DOHH2 (cell line): ENCODE data around the gene TLE3.
A peak's percentile ranks its signal among the peaks of the same experiment; 100 is the strongest.

Source experiments
- H3F3A ChIP-seq: fragments of 200-600 bp; sonication (generic), shearing (Covaris generic); 2 replicates; pipeline ENCODE4 v1.6.0; 2016; ENCODE audit warnings: antibody characterized with exemption, mild to moderate bottlenecking; ENCODE audit not compliant: control insufficient read depth, insufficient read depth
- H3K27ac ChIP-seq: fragments of 200-600 bp; sonication (generic); 2 replicates; pipeline ENCODE4 v1.5.1; 2014; ENCODE audit warnings: low read depth, mild to moderate bottlenecking, low read length, moderate library complexity
- H3K27me3 ChIP-seq: fragments of 200-600 bp; sonication (generic); 2 replicates; pipeline ENCODE4 v1.6.1; 2014; ENCODE audit warnings: mild to moderate bottlenecking, low read length, mixed read lengths; ENCODE audit not compliant: control insufficient read depth
- H3K36me3 ChIP-seq: fragments of 200-600 bp; sonication (generic); 2 replicates; pipeline ENCODE4 v1.6.1; 2014; ENCODE audit warnings: mild to moderate bottlenecking, low read length, moderate library complexity, mixed read lengths; ENCODE audit not compliant: control insufficient read depth
- H3K4me1 ChIP-seq: fragments of 200-600 bp; sonication (generic); 2 replicates; pipeline ENCODE4 v1.6.1; 2014; ENCODE audit warnings: mild to moderate bottlenecking, low read length, mixed read lengths; ENCODE audit not compliant: control insufficient read depth
- H3K4me2 ChIP-seq: fragments of 200-600 bp; sonication (generic); 2 replicates; pipeline ENCODE4 v1.6.0; 2014; ENCODE audit warnings: mild to moderate bottlenecking, low read length, moderate library complexity
- H3K4me3 ChIP-seq: fragments of 200-600 bp; sonication (generic); 2 replicates; pipeline ENCODE4 v1.5.1; 2014; ENCODE audit warnings: mild to moderate bottlenecking, low read length, mixed read lengths
- H3K79me2 ChIP-seq: fragments of 200-600 bp; sonication (generic); 2 replicates; pipeline ENCODE4 v1.6.1; 2014; ENCODE audit warnings: mild to moderate bottlenecking, low read length, mixed read lengths; ENCODE audit not compliant: control insufficient read depth
- H3K9me2 ChIP-seq: fragments of 200-600 bp; sonication (generic); replicated peaks from 2 replicates; pipeline ENCODE4 v1.6.1; 2014; ENCODE audit warnings: mild to moderate bottlenecking, low read length, mixed read lengths; ENCODE audit not compliant: control insufficient read depth
- H3K9me3 ChIP-seq: fragments of 200-600 bp; sonication (generic); 2 replicates; pipeline ENCODE4 v1.6.1; 2014; ENCODE audit warnings: antibody characterized with exemption, low read length, mixed read lengths; ENCODE audit not compliant: control insufficient read depth, insufficient read depth
- H4K20me1 ChIP-seq: fragments of 200-600 bp; sonication (generic); 2 replicates; pipeline ENCODE4 v1.6.0; 2014; ENCODE audit warnings: low read depth, mild to moderate bottlenecking, antibody characterized with exemption, low read length, moderate library complexity; ENCODE audit not compliant: control insufficient read depth, insufficient read depth
- EZH2phosphoT487 ChIP-seq: fragments of 200-600 bp; sonication (generic); IDR thresholded peaks from 2 replicates; pipeline ENCODE4 v1.6.1; 2017; ENCODE audit warnings: borderline replicate concordance, mild to moderate bottlenecking, antibody characterized with exemption, low read length, moderate library complexity, mixed read lengths
- TF ChIP-seq, protein P1 (sequence below): fragments of 200-600 bp; sonication (generic); IDR thresholded peaks from one replicate; pipeline ENCODE4 v1.5.1; 2014; ENCODE audit warnings: antibody characterized with exemption, mild to moderate bottlenecking, low read depth, low read length; ENCODE audit not compliant: poor library complexity, severe bottlenecking

TLE3 gene

DNA sequence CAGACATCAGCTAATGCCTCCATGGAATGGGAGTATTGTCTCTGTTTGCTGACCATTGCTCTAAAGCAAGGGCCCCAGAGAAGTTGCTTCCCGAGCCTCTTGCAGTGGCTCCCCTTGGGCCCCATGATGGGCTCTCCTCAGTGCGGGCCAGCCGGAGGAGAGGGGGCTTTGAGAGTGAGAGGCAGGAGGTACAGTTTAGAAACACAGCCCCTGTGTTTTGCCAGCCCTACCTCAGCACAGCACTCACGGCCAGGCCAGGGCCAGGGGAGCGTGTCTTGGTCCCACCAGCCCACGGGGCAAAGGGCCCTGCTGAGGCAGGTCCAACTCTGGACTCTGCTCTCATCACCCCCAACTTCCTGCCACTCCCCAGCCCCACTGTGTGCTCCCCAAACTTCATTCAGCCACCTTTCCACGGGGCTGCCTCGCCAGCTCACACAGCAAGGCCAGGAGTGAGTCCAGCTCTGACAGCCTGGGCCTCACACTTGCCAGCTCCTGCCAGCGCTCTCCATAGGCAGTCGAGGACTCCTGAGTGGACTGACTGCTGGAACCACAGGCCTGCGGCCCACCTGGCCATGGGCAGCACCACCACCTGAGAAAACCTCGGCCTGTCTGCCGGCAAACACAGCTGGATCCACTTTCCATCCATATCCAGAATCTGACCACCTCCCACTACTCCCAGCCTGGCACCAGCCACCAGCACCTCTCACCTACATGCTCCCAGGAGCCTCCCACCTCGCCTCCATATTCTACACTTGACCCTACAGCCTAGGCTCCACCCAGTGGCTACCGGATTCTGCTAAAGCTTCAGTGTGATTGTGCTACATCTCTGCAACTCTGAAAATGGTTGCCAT lies 99.0 kb downstream of the TLE3 start:
- H3K9me3 ChIP-seq: peaks cover 8% of the 10 kb centered on the region; the same call in 1 of the 2 replicates
- H3K4me2 ChIP-seq: no peak overlapping the region
- peaks cover 81% of the 10 kb centered on the region for H3K4me1 ChIP-seq
- H4K20me1 ChIP-seq: no peaks in the 10 kb centered on the region
- H3F3A ChIP-seq: peaks cover 3% of the 10 kb centered on the region; the same call in 1 of the 2 replicates
- no peaks in the 10 kb centered on the region for H3K79me2 ChIP-seq
- H3K27me3 ChIP-seq: no peaks in the 10 kb centered on the region
- no peak overlapping the region for H3K27ac ChIP-seq
- H3K36me3 ChIP-seq: no peaks in the 10 kb centered on the region
- TF ChIP-seq, protein P1, sequence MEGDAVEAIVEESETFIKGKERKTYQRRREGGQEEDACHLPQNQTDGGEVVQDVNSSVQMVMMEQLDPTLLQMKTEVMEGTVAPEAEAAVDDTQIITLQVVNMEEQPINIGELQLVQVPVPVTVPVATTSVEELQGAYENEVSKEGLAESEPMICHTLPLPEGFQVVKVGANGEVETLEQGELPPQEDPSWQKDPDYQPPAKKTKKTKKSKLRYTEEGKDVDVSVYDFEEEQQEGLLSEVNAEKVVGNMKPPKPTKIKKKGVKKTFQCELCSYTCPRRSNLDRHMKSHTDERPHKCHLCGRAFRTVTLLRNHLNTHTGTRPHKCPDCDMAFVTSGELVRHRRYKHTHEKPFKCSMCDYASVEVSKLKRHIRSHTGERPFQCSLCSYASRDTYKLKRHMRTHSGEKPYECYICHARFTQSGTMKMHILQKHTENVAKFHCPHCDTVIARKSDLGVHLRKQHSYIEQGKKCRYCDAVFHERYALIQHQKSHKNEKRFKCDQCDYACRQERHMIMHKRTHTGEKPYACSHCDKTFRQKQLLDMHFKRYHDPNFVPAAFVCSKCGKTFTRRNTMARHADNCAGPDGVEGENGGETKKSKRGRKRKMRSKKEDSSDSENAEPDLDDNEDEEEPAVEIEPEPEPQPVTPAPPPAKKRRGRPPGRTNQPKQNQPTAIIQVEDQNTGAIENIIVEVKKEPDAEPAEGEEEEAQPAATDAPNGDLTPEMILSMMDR: no peak
- TF ChIP-seq EZH2phosphoT487: no peak
- H3K9me2 ChIP-seq: no peaks in the 10 kb centered on the region
- no peak overlapping the region for H3K4me3 ChIP-seq

DNA sequence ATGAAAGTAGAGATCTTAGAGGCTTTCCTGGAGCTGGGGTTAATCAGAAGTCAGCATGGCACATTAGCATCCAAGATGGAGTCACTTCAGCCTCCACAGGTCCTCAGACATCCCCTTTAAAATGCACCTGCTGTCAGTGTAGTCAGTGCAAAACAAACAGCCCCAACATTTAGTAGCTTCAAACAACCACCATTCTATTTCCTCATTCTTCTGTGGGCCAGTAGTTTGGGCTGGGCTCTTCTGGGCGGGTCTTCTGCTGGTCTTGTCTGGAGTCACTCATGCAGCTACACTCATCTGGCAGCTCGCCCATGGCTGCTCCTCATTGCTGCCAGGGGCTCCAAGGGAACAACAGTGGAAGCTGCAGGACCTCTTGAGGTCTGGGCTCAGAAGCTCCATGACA lies 99.9 kb downstream of the TLE3 start:
- Histone ChIP-seq H3K4me1 (peaks cover 89% of the 10 kb centered on the region), H3K9me3 (peaks cover 5% of the 10 kb centered on the region; the same call in 1 of the 2 replicates), H3K27ac (no peak overlapping the region), H3K4me2 (peak overlapping the region; percentile 22), H3K36me3 (no peaks in the 10 kb centered on the region), H3K79me2 (no peaks in the 10 kb centered on the region), H3K9me2 (no peaks in the 10 kb centered on the region), H3F3A (peaks cover 3% of the 10 kb centered on the region; the same call in 1 of the 2 replicates), H3K27me3 (no peaks in the 10 kb centered on the region), H4K20me1 (no peaks in the 10 kb centered on the region), H3K4me3 (no peak overlapping the region)
- TF ChIP-seq, protein P1: no peak
- no peak for TF ChIP-seq EZH2phosphoT487
